K562 (cell line): ENCODE results near the gene CCDC88A. TPM values are rescaled to one million over a fixed set of nuclear protein-coding genes. Genes with fewer than 3 reads are reported as not detected.

Experiments
- ATAC-seq: fragments of 200-7000 bp; cut with Tn5 transposase; 3 replicates; pipeline ENCODE4 v1.9.1; 2020; ENCODE audit warnings: moderate library complexity
- BruUV-seq: library from RNA; stranded (reverse); fragments of 400-500 nt; replicated peaks from 2 replicates; lab custom pipeline; 2021; lab: Mats Ljungman, UMichigan
- CTCF ChIA-PET: fragments of 300-600 bp; formaldehyde crosslinking; extraction: SDS; loops from one replicate; lab custom pipeline; 2021; ENCODE audit warnings: low intra/inter-chr PET ratio; lab: Yijun Ruan, JAX
- POLR2A ChIA-PET: fragments of 300-600, 350-650 bp; sonication (Branson Sonifier 250); formaldehyde crosslinking; extraction: SDS; loops from one replicate; lab custom pipeline; 2021; ENCODE audit warnings: antibody characterized with exemption, inconsistent platforms; lab: Yijun Ruan, JAX
- DNase-seq, 4 experiments: peaks; one replicate each; pipeline versions ENCODE4 v3.0.0 to v3.0.0-alpha.2; 2011 to 2018; ENCODE audit warnings: low spot score in 3 of 4, mixed read lengths in 3 of 4; ENCODE audit errors: extremely low read depth in 1 of 4
- FAIRE-seq: peaks from 2 replicates; lab custom pipeline; 2011; peaks lifted over from hg19 to GRCh38; lab: Jason Lieb, UNC
- H2AFZ ChIP-seq: 2 replicates; pipeline ENCODE4 v1.6.0; 2011; ENCODE audit warnings: low read depth, low read length, control low read depth, inconsistent platforms
- H3K27ac ChIP-seq: fragments of 200-600 bp; 3 replicates; pipeline ENCODE4 v1.8.0; 2011; ENCODE audit warnings: low read depth, mild to moderate bottlenecking, control low read depth, inconsistent platforms, low read length, moderate library complexity, mixed read lengths; ENCODE audit errors: extremely low read depth
- H3K27me3 ChIP-seq, 2 experiments: fragments of 300-600 bp in 1 of 2; 2 replicates in 1 of 2; 3 replicates in 1 of 2; pipeline versions ENCODE4 v1.6.0 to v1.8.0; 2011; ENCODE audit warnings: inconsistent platforms in 2 of 2, low read length in 2 of 2, mild to moderate bottlenecking in 1 of 2, mixed read lengths in 1 of 2, moderate library complexity in 1 of 2; ENCODE audit not compliant: control insufficient read depth in 2 of 2, insufficient read depth in 2 of 2
- H3K36me3 ChIP-seq: fragments of 300-600 bp; 3 replicates; pipeline ENCODE4 v1.8.0; 2011; ENCODE audit warnings: mild to moderate bottlenecking, low read length, inconsistent platforms; ENCODE audit not compliant: control insufficient read depth, insufficient read depth
- H3K4me1 ChIP-seq, 2 experiments: fragments of 200-600 bp in 1 of 2; replicated peaks in 1 of 2; 2 replicates in 1 of 2; 3 replicates in 1 of 2; pipeline versions ENCODE4 v1.5.1 to v1.8.0; 2011; ENCODE audit warnings: inconsistent platforms in 2 of 2, low read length in 2 of 2, mild to moderate bottlenecking in 1 of 2, mixed read lengths in 1 of 2, moderate library complexity in 1 of 2; ENCODE audit not compliant: control insufficient read depth in 2 of 2, insufficient read depth in 2 of 2
- H3K4me2 ChIP-seq: 2 replicates; pipeline ENCODE4 v1.6.1; 2011; ENCODE audit warnings: low read length, control low read depth, inconsistent platforms, mixed read lengths; ENCODE audit not compliant: insufficient read depth
- H3K4me3 ChIP-seq: fragments of 200-600 bp; sonication (generic), shearing (Covaris generic); 2 replicates; pipeline ENCODE4 v1.5.1; 2016; ENCODE audit warnings: control low read depth, inconsistent platforms
- H3K79me2 ChIP-seq: fragments of 200-600 bp; 3 replicates; pipeline ENCODE4 v1.8.0; 2011; ENCODE audit warnings: low read length, inconsistent platforms; ENCODE audit not compliant: control insufficient read depth, insufficient read depth
- H3K9ac ChIP-seq, 2 experiments: 2 replicates each; pipeline versions ENCODE4 v1.6.0 to v1.6.1; 2011; ENCODE audit warnings: low read depth in 2 of 2, low read length in 2 of 2, control low read depth in 1 of 2, inconsistent platforms in 1 of 2, mild to moderate bottlenecking in 1 of 2, mixed read lengths in 1 of 2; ENCODE audit not compliant: insufficient read depth in 1 of 2
- H3K9me1 ChIP-seq: one replicate; pipeline ENCODE4 v1.6.0; 2011; ENCODE audit warnings: inconsistent platforms, mild to moderate bottlenecking, low read length, moderate library complexity; ENCODE audit not compliant: control insufficient read depth, insufficient read depth
- H3K9me3 ChIP-seq: replicated peaks from 2 replicates; pipeline ENCODE4 v1.5.1; 2011; ENCODE audit warnings: low read depth, low read length, inconsistent platforms; ENCODE audit not compliant: control insufficient read depth, insufficient read depth
- H4K20me1 ChIP-seq: replicated peaks from 2 replicates; pipeline ENCODE4 v1.6.1; 2011; ENCODE audit warnings: low read length, inconsistent platforms, mixed read lengths; ENCODE audit not compliant: control insufficient read depth, insufficient read depth
- CHD1 ChIP-seq: fragments of 200-600 bp; sonication (generic); IDR thresholded peaks from one replicate; pipeline ENCODE4 v1.6.1; 2012; ENCODE audit warnings: mild to moderate bottlenecking, moderate library complexity, low read length, inconsistent platforms
- E2F1 ChIP-seq: sonication (generic); formaldehyde crosslinking; IDR thresholded peaks from 2 replicates; pipeline ENCODE4 v1.8.1; 2023; ENCODE audit warnings: mild to moderate bottlenecking, missing genetic modification reagents, moderate library complexity
- E2F6 ChIP-seq, 2 experiments: IDR thresholded peaks; 2 replicates each; pipeline ENCODE4 v1.6.1; 2011; ENCODE audit warnings: borderline replicate concordance in 1 of 2, control low read depth in 1 of 2, low read depth in 1 of 2, low read length in 1 of 2, mild to moderate bottlenecking in 1 of 2, mixed read lengths in 1 of 2, moderate library complexity in 1 of 2; ENCODE audit not compliant: insufficient read depth in 1 of 2, insufficient read length in 1 of 2, poor library complexity in 1 of 2, severe bottlenecking in 1 of 2; ENCODE audit errors: extremely low read depth in 1 of 2
- NFATC3 ChIP-seq: fragments of 450-650 bp; IDR thresholded peaks from 2 replicates; pipeline ENCODE4 v1.6.1; 2017; ENCODE audit warnings: mild to moderate bottlenecking
- NRF1 ChIP-seq, 2 experiments: fragments of 450-650 bp; IDR thresholded peaks in 1 of 2; conservative IDR thresholded peaks in 1 of 2; 2 replicates each; pipeline ENCODE4 v1.6.1; 2014; ENCODE audit warnings: mild to moderate bottlenecking in 2 of 2
- TBP ChIP-seq: optimal IDR thresholded peaks from 2 replicates; pipeline ENCODE3; 2011; ENCODE audit warnings: low read depth, low read length, improper control_type of control experiment
- ZNF511 ChIP-seq: sonication (generic); formaldehyde crosslinking; IDR thresholded peaks from 2 replicates; pipeline ENCODE4 v1.8.0; 2022; ENCODE audit warnings: mild to moderate bottlenecking, missing genetic modification reagents
- WGBS: fragments of 100-300 bp; shearing (Covaris generic); methylation state at CpG from one replicate; pipeline ENCODE4 v1.1.6; 2016; ENCODE audit warnings: low coverage, mixed read lengths; ENCODE audit not compliant: insufficient coverage; ENCODE audit errors: missing lambda C conversion rate; 5-methylcytosine and 5-hydroxymethylcytosine counted together
- in situ Hi-C: fragments of 300-500 bp; cut with MboI; formaldehyde crosslinking; loops from 4 replicates; pipeline ENCODE4 v1.15.0; 2018; ENCODE audit warnings: inconsistent platforms, mixed read lengths
- intact Hi-C: fragments of 100-400 bp; cut with micrococcal nuclease; formaldehyde crosslinking; loops from 2 replicates; pipeline ENCODE4 v1.14.2; 2022
- polyA plus RNA-seq, 8 experiments: library from polyadenylated mRNA; depleted of rRNA in 4 of 8; stranded (reverse) in 5 of 8; unstranded in 3 of 8; fragments of >200 nt; fragmentation: Nextera tagmentation in 2 of 8; fragmentation: Illumina TruSeq in 1 of 8; extraction: Ambion mirVana in 2 of 8; extraction: Trizol in 1 of 8; gene quantifications; 2 replicates each; pipeline versions ENCODE4 v1.2.1 to v1.2.3, GENCODE V29; 2011 to 2014; ENCODE audit warnings: inconsistent platforms in 1 of 8, missing spikeins in 1 of 8
- total RNA-seq, 7 experiments: library from RNA; depleted of rRNA in 6 of 7; stranded (reverse); fragments of >200 nt in 6 of 7; fragmentation: Illumina TruSeq in 2 of 7; extraction: Trizol in 2 of 7; gene quantifications; 2 replicates each; pipeline versions ENCODE4 v1.2.1 to v1.2.3, GENCODE V29; 2011 to 2021; ENCODE audit warnings: low replicate concordance in 1 of 7

CCDC88A gene
- total and polyA plus RNA-seq, 9 of the 15 experiments (the other 6 are each of a cell fraction or from before 2014, with no cell fraction given) = 29.3 to 102 (median 55.6) TPM

- intact Hi-C loops (loop anchor here (5.0 kb wide), 7 partner anchors 52 to 372 kb away; partner anchors contain the start of genes CFAP36, CLHC1, MTIF2 and PPP4R3B), in situ Hi-C loops (no loop called here)
- H2AFZ ChIP-seq = peak overlapping the region; percentile 85
- peak overlapping the region; percentile 91 for H3K4me3 ChIP-seq
- H3K79me2 ChIP-seq = peaks cover 52% of the 10 kb centered on the region
- BruUV-seq = TSS peak; percentile 59
- H3K9ac ChIP-seq = peak overlapping the region; percentile 85 to 99
- CTCF ChIA-PET = interaction anchor here (0.7 to 1.0 kb wide), 2 partner anchors 18 to 93 kb away, joined by 3 read pairs; no protein-coding TSS in a partner anchor
- DNase-seq (peak; percentile 20 to 61 (median 26)), FAIRE-seq (peak; percentile 52), ATAC-seq (peak; percentile 55)
- H3K9me1 ChIP-seq = no peaks in the 10 kb centered on the region
- peaks cover 10% of the 10 kb centered on the region; the same call in 1 of the 3 replicates for H3K36me3 ChIP-seq
- H4K20me1 ChIP-seq = no peaks in the 10 kb centered on the region
- POLR2A ChIA-PET = interaction anchor here (0.8 to 1.7 kb wide), 6 partner anchors 9 to 131 kb away, joined by 3 to 14 read pairs (median 4); partner anchors contain the start of gene CFAP36
- H3K9me3 ChIP-seq = no peaks in the 10 kb centered on the region
- H3K27me3 ChIP-seq = no peaks in the 10 kb centered on the region; a peak in 1 of 5 replicates
- WGBS = 0% methylated on average over 24 of the region's 31 CpGs
- peak overlapping the region; percentile 84 for H3K27ac ChIP-seq
- peak overlapping the region; percentile 83 for H3K4me2 ChIP-seq
- H3K4me1 ChIP-seq = peaks cover 4 to 9% of the 10 kb centered on the region in 2 experiments
- TF ChIP-seq ZNF511 (CRISPR knock-in tag) (0 out of 2 replicates have a peak, but pooled peaks have one; percentile 10), E2F1 (CRISPR knock-in tag) (no peak), NFATC3 (no peak), E2F6 (IDR thresholded peaks at IDR 0.05; ENCODE audit: borderline replicate concordance in 1 of 2, extremely low read depth in 1 of 2, insufficient read depth in 1 of 2, insufficient read length in 1 of 2, low read depth in 1 of 2, low read length in 1 of 2, poor library complexity in 1 of 2, severe bottlenecking in 1 of 2) (peak; percentile 33 to 74), CHD1 (peak; percentile 56), NRF1 (conservative IDR thresholded peaks at IDR 0.05 in 1 of 2, IDR thresholded peaks at IDR 0.05 in 1 of 2) (peak in 1 of 2 experiments; percentile 47; a peak in 3 of 4 replicates), TBP (peak; percentile 31)
These were observed 400 bp downstream of the CCDC88A start for GRCh38 chr2:55419233-55419678.
